SK-N-SH treated with all-trans-retinoic acid at 6 μM for 48 hours (cell line): ENCODE results near the gene HLA-DMA.

ENCODE experiments used
- ARNTL ChIP-seq: fragments of 450-650 bp; formaldehyde crosslinking; IDR thresholded peaks from 2 replicates; pipeline ENCODE4 v1.5.0; 2020; ENCODE audit warnings: low read depth, mild to moderate bottlenecking, moderate library complexity, borderline replicate concordance
- CREB5 ChIP-seq: fragments of 250-450 bp; sonication (Bioruptor Pico); IDR thresholded peaks from 2 replicates; pipeline ENCODE4 v1.5.1; 2020; ENCODE audit warnings: low read depth, mild to moderate bottlenecking, moderate library complexity
- CSDC2 ChIP-seq: fragments of 250-450 bp; sonication (Bioruptor Pico); IDR thresholded peaks from 2 replicates; pipeline ENCODE4 v1.5.0; 2020; ENCODE audit warnings: mild to moderate bottlenecking, moderate library complexity
- ISL1 ChIP-seq: fragments of 250-450 bp; sonication (Bioruptor Pico); IDR thresholded peaks from 2 replicates; pipeline ENCODE4 v2.1.2; 2022; ENCODE audit warnings: mild to moderate bottlenecking, moderate library complexity
- PATZ1 ChIP-seq: fragments of 250-450 bp; sonication (Bioruptor Pico); IDR thresholded peaks from 2 replicates; pipeline ENCODE4 v1.8.0; 2020; ENCODE audit warnings: mild to moderate bottlenecking, moderate library complexity, borderline replicate concordance
- RARB ChIP-seq: fragments of 250-450 bp; sonication (Bioruptor Pico); IDR thresholded peaks from 2 replicates; pipeline ENCODE4 v1.8.0; 2021; ENCODE audit warnings: mild to moderate bottlenecking, moderate library complexity
- SNAI2 ChIP-seq: fragments of 250-450 bp; sonication (Bioruptor Pico); IDR thresholded peaks from 2 replicates; pipeline ENCODE4 v1.5.0; 2020; ENCODE audit warnings: mild to moderate bottlenecking, moderate library complexity
- TCF4 ChIP-seq: fragments of 250-450 bp; sonication (Bioruptor Pico); IDR thresholded peaks from 2 replicates; pipeline ENCODE4 v1.8.0; 2021; ENCODE audit warnings: mild to moderate bottlenecking, moderate library complexity, borderline replicate concordance
- ZC3H10 ChIP-seq: fragments of 250-450 bp; sonication (Bioruptor Pico); IDR thresholded peaks from 2 replicates; pipeline ENCODE4 v1.5.1; 2021; ENCODE audit warnings: mild to moderate bottlenecking, moderate library complexity
- ZFP3 ChIP-seq: fragments of 250-450 bp; sonication (Bioruptor Pico); IDR thresholded peaks from 2 replicates; pipeline ENCODE4 v1.5.0; 2020; ENCODE audit warnings: mild to moderate bottlenecking, moderate library complexity

- TF ChIP-seq CREB5 (no peak), ARNTL (CRISPR knock-in tag) (no peak), ZC3H10 (CRISPR knock-in tag) (no peak), PATZ1 (CRISPR knock-in tag) (no peak), ISL1 (CRISPR knock-in tag) (no peak), CSDC2 (CRISPR knock-in tag) (no peak), ZFP3 (no peak), RARB (CRISPR knock-in tag) (no peak), TCF4 (CRISPR knock-in tag) (no peak), SNAI2 (no peak)
Measured at GRCh38 chr6:32920715-32921114, 32.2 kb downstream of the HLA-DMA start.
